A549 (cell line): Measurements from ENCODE around the gene GRM5. TPM values are rescaled to one million over a fixed set of nuclear protein-coding genes. Genes with fewer than 3 reads are reported as not detected.

Source experiments
- ATAC-seq, 2 experiments: fragments of 200-7000 bp in 1 of 2; fragments of >200 bp in 1 of 2; cut with Nextera tagmentation in 1 of 2; cut with Tn5 transposase in 1 of 2; 3 replicates each; pipeline versions ENCODE4 v1.8.0 to v1.9.1; 2018 to 2020; ENCODE audit warnings: mild to moderate bottlenecking in 1 of 2, moderate library complexity in 1 of 2
- CTCF ChIA-PET: fragments of 300-600 bp; sonication (Branson Sonifier 250); formaldehyde crosslinking; extraction: SDS; loops from one replicate; lab custom pipeline; 2021; ENCODE audit warnings: antibody characterized with exemption, inconsistent platforms; lab: Yijun Ruan, JAX
- POLR2A ChIA-PET: fragments of 350-600 bp; formaldehyde crosslinking; extraction: SDS; loops from one replicate; lab custom pipeline; 2021; ENCODE audit warnings: antibody characterized with exemption, inconsistent platforms; lab: Yijun Ruan, JAX
- DNase-seq, 2 experiments: peaks; one replicate each; pipeline versions ENCODE4 v3.0.0 to v3.0.0-alpha.2; 2011 to 2016; ENCODE audit warnings: low read depth in 1 of 2, low spot score in 1 of 2
- FAIRE-seq: peaks from 2 replicates; lab custom pipeline; 2011; peaks lifted over from hg19 to GRCh38; lab: Jason Lieb, UNC
- H3K27ac ChIP-seq, 2 experiments: fragments of >200 bp; sonication (Bioruptor Twin); formaldehyde crosslinking; 3 replicates each; pipeline ENCODE4 v1.5.1; 2016 to 2017
- H3K4me1 ChIP-seq: fragments of >200 bp; sonication (Bioruptor Twin); formaldehyde crosslinking; 3 replicates; pipeline ENCODE4 v1.6.1; 2016
- H3K4me2 ChIP-seq: fragments of >200 bp; sonication (Bioruptor Twin); formaldehyde crosslinking; 3 replicates; pipeline ENCODE4 v1.6.1; 2016
- H3K4me3 ChIP-seq: fragments of >200 bp; sonication (Bioruptor Twin); formaldehyde crosslinking; 3 replicates; pipeline ENCODE4 v1.5.1; 2016
- H3K9me3 ChIP-seq: fragments of >200 bp; sonication (Bioruptor Twin); formaldehyde crosslinking; 3 replicates; pipeline ENCODE4 v1.6.1; 2016
- CHD2 ChIP-seq: fragments of 150-350 bp; IDR thresholded peaks from 2 replicates; pipeline ENCODE4 v1.6.1; 2014; ENCODE audit warnings: low read length; ENCODE audit not compliant: partially characterized antibody
- FOSL2 ChIP-seq, 2 experiments: fragments of 450-650 bp in 1 of 2; fragments of >200 bp in 1 of 2; sonication (Bioruptor Twin) in 1 of 2; formaldehyde crosslinking; IDR thresholded peaks; 2 replicates each; pipeline versions ENCODE4 v1.5.0 to v1.6.1; 2016 to 2020; ENCODE audit warnings: mild to moderate bottlenecking in 1 of 2, moderate library complexity in 1 of 2
- FOXS1 ChIP-seq: fragments of 250-450 bp; sonication (Bioruptor Pico); IDR thresholded peaks from 2 replicates; pipeline ENCODE4 v1.5.0; 2020; ENCODE audit warnings: mild to moderate bottlenecking, moderate library complexity
- GATA3 ChIP-seq: IDR thresholded peaks from 2 replicates; pipeline ENCODE4 v1.6.1; 2012; ENCODE audit warnings: borderline replicate concordance
- HDAC2 ChIP-seq: fragments of 200-600 bp; sonication (generic); IDR thresholded peaks from 2 replicates; pipeline ENCODE4 v1.6.1; 2016
- HOXA7 ChIP-seq: fragments of 250-450 bp; sonication (Bioruptor Pico); IDR thresholded peaks from 2 replicates; pipeline ENCODE4 v1.5.0; 2020; ENCODE audit warnings: mild to moderate bottlenecking, moderate library complexity
- HOXB5 ChIP-seq: fragments of 250-450 bp; sonication (Bioruptor Pico); IDR thresholded peaks from 2 replicates; pipeline ENCODE4 v1.5.0; 2020; ENCODE audit warnings: mild to moderate bottlenecking, moderate library complexity
- MAFK ChIP-seq: fragments of 450-650 bp; IDR thresholded peaks from 2 replicates; pipeline ENCODE4 v1.6.1; 2014; ENCODE audit not compliant: partially characterized antibody
- MYC ChIP-seq: IDR thresholded peaks from 2 replicates; pipeline ENCODE4 v1.6.1; 2012; ENCODE audit warnings: mild to moderate bottlenecking, inconsistent platforms, low read length, improper control_type of control experiment, borderline replicate concordance
- NPAS2 ChIP-seq: fragments of 250-450 bp; sonication (Bioruptor Pico); IDR thresholded peaks from 2 replicates; pipeline ENCODE4 v1.8.0; 2022; ENCODE audit warnings: mild to moderate bottlenecking, moderate library complexity, borderline replicate concordance
- RARB ChIP-seq: fragments of 250-450 bp; sonication (Bioruptor Pico); IDR thresholded peaks from 2 replicates; pipeline ENCODE4 v1.8.0; 2021; ENCODE audit warnings: mild to moderate bottlenecking, moderate library complexity
- REST ChIP-seq: fragments of 200-600 bp; sonication (generic); IDR thresholded peaks from 2 replicates; pipeline ENCODE4 v1.6.1; 2016; ENCODE audit warnings: antibody characterized with exemption, mild to moderate bottlenecking, moderate library complexity
- SMC3 ChIP-seq: fragments of >200 bp; sonication (Bioruptor Twin); formaldehyde crosslinking; IDR thresholded peaks from 3 replicates; pipeline ENCODE4 v1.6.1; 2018; ENCODE audit warnings: inconsistent platforms
- SREBF2 ChIP-seq: fragments of 450-650 bp; IDR thresholded peaks from 2 replicates; pipeline ENCODE4 v1.6.1; 2014; ENCODE audit warnings: mild to moderate bottlenecking, moderate library complexity
- ZFP36 ChIP-seq: fragments of 450-650 bp; IDR thresholded peaks from 2 replicates; pipeline ENCODE4 v1.6.1; 2014; ENCODE audit warnings: borderline replicate concordance; ENCODE audit not compliant: partially characterized antibody
- WGBS: methylation state at CpG from one replicate; pipeline ENCODE4 v1.1.6; 2017; ENCODE audit errors: missing lambda C conversion rate; 5-methylcytosine and 5-hydroxymethylcytosine counted together
- polyA plus RNA-seq, 4 experiments: library from polyadenylated mRNA; depleted of rRNA in 3 of 4; stranded (reverse); fragments of >200 nt; fragmentation: RNase III in 1 of 4; extraction: RNeasy Plus Mini Kit Qiagen cat#74134 plus additional on column Dnase treatment in 1 of 4; gene quantifications; 2 replicates in 3 of 4; 3 replicates in 1 of 4; pipeline ENCODE4 v1.2.3, GENCODE V29; 2011 to 2017
- TF ChIP-seq, protein P1 (sequence below): fragments of >200 bp; sonication (Bioruptor Twin); formaldehyde crosslinking; IDR thresholded peaks from 2 replicates; pipeline ENCODE4 v1.6.1; 2016
- TF ChIP-seq, protein P2 (sequence below): fragments of 250-450 bp; sonication (Bioruptor Pico); IDR thresholded peaks from 2 replicates; pipeline ENCODE4 v1.5.0; 2020; ENCODE audit warnings: low read depth, mild to moderate bottlenecking, moderate library complexity
- TF ChIP-seq, protein P3 (sequence below): fragments of >200 bp; sonication (Bioruptor Twin); formaldehyde crosslinking; IDR thresholded peaks from 3 replicates; pipeline ENCODE4 v1.6.1; 2016

Gene GRM5
- polyA plus RNA-seq, 2 of the 4 experiments (the other 2 are of a cell fraction): 0.01 TPM; not detected in 1

DNA sequence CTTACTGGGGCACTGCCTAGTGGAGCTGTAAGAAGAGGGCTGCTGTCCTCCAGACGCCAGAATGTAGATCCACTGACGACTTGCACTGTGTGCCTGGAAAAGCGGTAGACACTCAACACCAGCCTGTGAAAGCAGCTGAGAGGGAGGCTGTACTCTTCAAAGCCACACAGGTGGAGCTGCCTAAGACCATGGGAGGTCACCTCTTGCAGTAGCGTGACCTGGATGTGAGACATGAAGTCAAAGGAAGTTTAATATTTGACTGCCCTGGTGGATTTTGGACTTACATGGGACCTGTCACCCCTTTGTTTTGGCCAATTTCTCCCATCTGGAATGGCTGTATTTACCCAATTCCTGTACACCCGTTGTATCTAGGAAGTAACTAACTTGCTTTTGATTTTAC, 531.6 kb downstream of the GRM5 start:
- Histone ChIP-seq H3K4me1 (peaks cover 36% of the 10 kb centered on the region), H3K4me2 (no peak overlapping the region), H3K27ac (peak overlapping the region in 1 of 2 experiments; percentile 55; a peak in 1 of 6 replicates), H3K9me3 (no peaks in the 10 kb centered on the region; the same call in 2 of the 3 replicates), H3K4me3 (no peak overlapping the region)
- 80% methylated on average over 5 of the region's 5 CpGs for WGBS
- ChIA-PET POLR2A (no interaction called here), CTCF (interaction anchor here (1.2 kb wide), 1 partner anchor 10 kb away, joined by 3 read pairs; no protein-coding TSS in a partner anchor)
- DNase-seq (no peak), FAIRE-seq (no peak), ATAC-seq (no peak)
- no peak for TF ChIP-seq REST
- TF ChIP-seq, protein P1, sequence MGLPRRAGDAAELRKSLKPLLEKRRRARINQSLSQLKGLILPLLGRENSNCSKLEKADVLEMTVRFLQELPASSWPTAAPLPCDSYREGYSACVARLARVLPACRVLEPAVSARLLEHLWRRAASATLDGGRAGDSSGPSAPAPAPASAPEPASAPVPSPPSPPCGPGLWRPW: no peak
- TF ChIP-seq HOXA7 (CRISPR knock-in tag): no peak
- TF ChIP-seq MYC: no peak
- TF ChIP-seq GATA3: no peak
- no peak for TF ChIP-seq RARB (CRISPR knock-in tag)
- TF ChIP-seq FOXS1 (CRISPR knock-in tag): no peak

DNA sequence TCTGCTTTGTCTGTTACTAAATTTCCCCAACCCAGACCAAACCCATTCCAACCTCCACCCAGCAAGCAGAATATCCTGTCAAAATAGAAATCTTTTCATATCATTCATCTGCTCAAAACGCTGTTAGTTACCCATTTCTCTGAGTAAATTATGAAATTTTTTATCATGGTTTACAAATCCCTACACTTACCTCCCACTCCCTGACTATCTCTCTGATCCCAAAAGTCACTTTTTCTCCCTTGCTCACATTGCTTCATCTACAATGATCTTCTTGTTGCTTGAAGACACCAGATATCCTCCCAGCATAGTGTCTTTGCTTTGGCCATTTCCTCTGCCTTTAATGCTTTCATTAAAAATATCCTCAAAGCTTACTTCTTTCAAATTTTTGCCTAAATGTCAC, 532.8 kb downstream of the GRM5 start:
- WGBS: 46% methylated on average over 1 of the region's 1 CpG
- DNase-seq (no peak), FAIRE-seq (no peak), ATAC-seq (no peak)
- H3K4me2 ChIP-seq: no peak overlapping the region
- POLR2A ChIA-PET: no interaction called here
- H3K9me3 ChIP-seq: no peaks in the 10 kb centered on the region; the same call in 2 of the 3 replicates
- H3K27ac ChIP-seq: no peak overlapping the region
- TF ChIP-seq SMC3 (no peak), HOXB5 (CRISPR knock-in tag) (no peak)
- CTCF ChIA-PET: no interaction called here
- peaks cover 27% of the 10 kb centered on the region for H3K4me1 ChIP-seq
- no peak overlapping the region for H3K4me3 ChIP-seq

DNA sequence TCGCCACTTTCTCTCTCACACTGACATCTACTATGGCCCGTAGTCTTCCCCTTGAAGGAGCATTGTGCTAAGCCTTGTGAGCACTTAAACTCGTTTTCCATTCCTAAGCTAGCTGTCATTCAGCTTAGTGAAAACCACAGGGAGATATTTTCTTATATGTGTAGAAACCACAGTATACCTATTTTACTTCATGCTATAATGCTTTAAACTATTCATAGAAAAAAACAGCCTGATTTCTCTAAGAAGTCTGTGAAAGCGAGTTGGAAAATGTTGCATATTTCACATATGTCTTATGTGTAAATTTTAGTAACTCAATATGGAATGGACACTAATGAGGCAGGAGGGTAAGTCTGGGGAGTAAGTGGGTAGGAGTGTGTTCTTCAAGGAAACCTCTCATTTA, 534.0 kb downstream of the GRM5 start:
- ChIA-PET CTCF (no interaction called here), POLR2A (no interaction called here)
- TF ChIP-seq, protein P2, sequence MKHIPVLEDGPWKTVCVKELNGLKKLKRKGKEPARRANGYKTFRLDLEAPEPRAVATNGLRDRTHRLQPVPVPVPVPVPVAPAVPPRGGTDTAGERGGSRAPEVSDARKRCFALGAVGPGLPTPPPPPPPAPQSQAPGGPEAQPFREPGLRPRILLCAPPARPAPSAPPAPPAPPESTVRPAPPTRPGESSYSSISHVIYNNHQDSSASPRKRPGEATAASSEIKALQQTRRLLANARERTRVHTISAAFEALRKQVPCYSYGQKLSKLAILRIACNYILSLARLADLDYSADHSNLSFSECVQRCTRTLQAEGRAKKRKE (CRISPR knock-in tag): no peak
- H3K9me3 ChIP-seq: no peaks in the 10 kb centered on the region; the same call in 2 of the 3 replicates
- FAIRE-seq (no peak), ATAC-seq (no peak), DNase-seq (no peak)
- H3K4me1 ChIP-seq: peaks cover 15% of the 10 kb centered on the region
- no peak overlapping the region for H3K4me3 ChIP-seq
- H3K27ac ChIP-seq: no peak overlapping the region
- no peak overlapping the region for H3K4me2 ChIP-seq
- 64% methylated on average over 4 of the region's 4 CpGs for WGBS

DNA sequence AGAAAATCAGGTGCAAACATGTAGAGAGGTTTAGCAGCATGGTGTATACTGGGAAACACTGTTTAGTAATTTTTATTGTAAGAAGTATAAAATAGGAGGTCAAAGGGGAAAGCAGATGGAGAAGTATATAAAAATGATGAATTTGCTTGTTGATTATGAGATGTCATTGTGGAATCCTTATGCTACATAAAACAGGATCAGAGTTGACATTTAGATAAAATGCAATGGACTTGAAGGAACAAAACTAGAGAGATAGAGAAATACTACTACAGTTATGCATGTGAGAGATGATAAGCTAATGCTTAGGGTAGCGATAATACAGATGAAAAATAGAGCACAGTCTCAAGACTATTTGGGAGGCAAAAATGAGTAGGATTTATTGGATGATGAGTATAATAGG, 536.4 kb downstream of the GRM5 start:
- H3K4me3 ChIP-seq: no peak overlapping the region
- FAIRE-seq: no peak
- no peak overlapping the region for H3K27ac ChIP-seq
- H3K9me3 ChIP-seq: no peaks in the 10 kb centered on the region; the same call in 2 of the 3 replicates
- TF ChIP-seq ZFP36 (no peak), NPAS2 (CRISPR knock-in tag) (no peak), REST (no peak), SREBF2 (no peak), FOSL2 (IDR thresholded peaks at IDR 0.05) (no peak), FOSL2 (CRISPR knock-in tag; IDR thresholded peaks at IDR 0.05) (no peak), CHD2 (no peak), MAFK (no peak), RARB (CRISPR knock-in tag) (no peak), HDAC2 (no peak)
- TF ChIP-seq, protein P2 (CRISPR knock-in tag): no peak
- TF ChIP-seq, protein P3, sequence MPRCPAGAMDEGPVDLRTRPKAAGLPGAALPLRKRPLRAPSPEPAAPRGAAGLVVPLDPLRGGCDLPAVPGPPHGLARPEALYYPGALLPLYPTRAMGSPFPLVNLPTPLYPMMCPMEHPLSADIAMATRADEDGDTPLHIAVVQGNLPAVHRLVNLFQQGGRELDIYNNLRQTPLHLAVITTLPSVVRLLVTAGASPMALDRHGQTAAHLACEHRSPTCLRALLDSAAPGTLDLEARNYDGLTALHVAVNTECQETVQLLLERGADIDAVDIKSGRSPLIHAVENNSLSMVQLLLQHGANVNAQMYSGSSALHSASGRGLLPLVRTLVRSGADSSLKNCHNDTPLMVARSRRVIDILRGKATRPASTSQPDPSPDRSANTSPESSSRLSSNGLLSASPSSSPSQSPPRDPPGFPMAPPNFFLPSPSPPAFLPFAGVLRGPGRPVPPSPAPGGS: no peak
- POLR2A ChIA-PET: no interaction called here
- no peak overlapping the region for H3K4me2 ChIP-seq
- CTCF ChIA-PET: interaction anchor here (1.3 to 2.8 kb wide), 2 partner anchors 14 to 15 kb away, joined by 4 to 8 read pairs; no protein-coding TSS in a partner anchor
- no peak for ATAC-seq
- DNase-seq: no peak
- H3K4me1 ChIP-seq: no peaks in the 10 kb centered on the region
- WGBS: 92% methylated on average over 1 of the region's 1 CpG
